Panc1 (cell line): Measurements from ENCODE around the gene LRRC4. TPM values are rescaled to one million over a fixed set of nuclear protein-coding genes. Genes with fewer than 3 reads are reported as not detected.

Experiments used
- ATAC-seq: fragments of 200-7000 bp; cut with Tn5 transposase; 2 replicates; pipeline ENCODE4 v1.9.1; 2020; ENCODE audit warnings: mild to moderate bottlenecking, moderate library complexity
- BruUV-seq: library from RNA; stranded (reverse); fragments of 400-500 nt; replicated peaks from 2 replicates; lab custom pipeline; 2021; lab: Mats Ljungman, UMichigan
- CTCF ChIA-PET: fragments of 300-600 bp; sonication (Branson Sonifier 250); formaldehyde crosslinking; loops from one replicate; lab custom pipeline; 2022; ENCODE audit warnings: antibody characterized with exemption; lab: Charles Lee
- POLR2A ChIA-PET: fragments of 300-600 bp; sonication (Branson Sonifier 250); formaldehyde crosslinking; loops from one replicate; lab custom pipeline; 2022; ENCODE audit warnings: antibody characterized with exemption; lab: Charles Lee
- DNase-seq: peaks from one replicate; pipeline ENCODE4 v3.0.0-alpha.2; 2010; ENCODE audit warnings: low read depth, low spot score
- H3K27ac ChIP-seq: 2 replicates; pipeline ENCODE4 v1.5.1; 2011; ENCODE audit warnings: mild to moderate bottlenecking, low read length, inconsistent platforms
- H3K27me3 ChIP-seq: fragments of 200-500 bp; sonication (Bioruptor generic); 2 replicates; pipeline ENCODE4 v1.6.0; 2014; ENCODE audit warnings: low read length, inconsistent platforms; ENCODE audit not compliant: control insufficient read depth, insufficient read depth
- H3K36me3 ChIP-seq: fragments of 200-500 bp; sonication (Bioruptor generic); 2 replicates; pipeline ENCODE4 v1.5.1; 2014; ENCODE audit warnings: inconsistent platforms, mild to moderate bottlenecking, low read length, moderate library complexity; ENCODE audit not compliant: control insufficient read depth, insufficient read depth
- H3K4me1 ChIP-seq: 2 replicates; pipeline ENCODE4 v1.5.1; 2011; ENCODE audit warnings: inconsistent platforms, mild to moderate bottlenecking, low read length, moderate library complexity; ENCODE audit not compliant: control insufficient read depth, insufficient read depth
- H3K4me3 ChIP-seq, 2 experiments: 2 replicates each; pipeline ENCODE4 v1.5.1; 2011 to 2012; ENCODE audit warnings: low read depth in 2 of 2, low read length in 2 of 2, mild to moderate bottlenecking in 2 of 2, inconsistent platforms in 1 of 2, moderate library complexity in 1 of 2
- H3K9me3 ChIP-seq: fragments of 200-500 bp; sonication (Bioruptor generic); 2 replicates; pipeline ENCODE4 v1.5.1; 2014; ENCODE audit warnings: low read depth, mild to moderate bottlenecking, inconsistent platforms, low read length, moderate library complexity; ENCODE audit not compliant: control insufficient read depth, insufficient read depth
- CTCF ChIP-seq: fragments of 450-650 bp; IDR thresholded peaks from 2 replicates; pipeline ENCODE4 v1.5.1; 2017; ENCODE audit warnings: mild to moderate bottlenecking
- POLR2AphosphoS5 ChIP-seq: IDR thresholded peaks from 2 replicates; pipeline ENCODE4 v1.6.1; 2012; ENCODE audit warnings: mild to moderate bottlenecking, low read depth, low read length, moderate library complexity
- REST ChIP-seq, 2 experiments: IDR thresholded peaks; 2 replicates each; pipeline ENCODE4 v1.6.1; 2011 to 2012; ENCODE audit warnings: low read depth in 2 of 2, control low read depth in 1 of 2, low read length in 1 of 2, mild to moderate bottlenecking in 1 of 2, moderate library complexity in 1 of 2; ENCODE audit not compliant: insufficient read depth in 1 of 2
- SIN3A ChIP-seq: IDR thresholded peaks from 2 replicates; pipeline ENCODE4 v1.6.1; 2012; ENCODE audit warnings: low read depth, mild to moderate bottlenecking, low read length, moderate library complexity, borderline replicate concordance; ENCODE audit not compliant: insufficient read depth
- TCF7L2 ChIP-seq: IDR thresholded peaks from 2 replicates; pipeline ENCODE4 v1.6.1; 2011; ENCODE audit warnings: mild to moderate bottlenecking, low read depth, low read length, inconsistent platforms
- in situ Hi-C: cut with HindIII; loops from 2 replicates; pipeline ENCODE4 v1.10.0; 2016; ENCODE audit warnings: low sequenced_read_pairs, low pct_unique_long_range_greater_than_20kb
- intact Hi-C: fragments of 100-400 bp; cut with micrococcal nuclease; formaldehyde crosslinking; loops from one replicate; pipeline ENCODE4 v1.10.0; 2022; ENCODE audit not compliant: unreplicated experiment
- total RNA-seq: library from RNA; stranded (reverse); gene quantifications from one replicate; pipeline ENCODE4 v1.2.1, GENCODE V29; 2021; ENCODE audit not compliant: unreplicated experiment

LRRC4 gene
- total RNA-seq, 1 experiment from 2014 or later, result not detected

GRCh38 chr7:128006550-128007302, 24.5 kb downstream of the LRRC4 start:
- in situ Hi-C loops (no loop called here), intact Hi-C loops (no loop called here)
- no peaks in the 10 kb centered on the region for H3K9me3 ChIP-seq
- CTCF ChIA-PET, result no interaction called here
- H3K27me3 ChIP-seq, result no peaks in the 10 kb centered on the region
- no peak overlapping the region for H3K4me3 ChIP-seq
- no peak overlapping the region for H3K27ac ChIP-seq
- no peak for DNase-seq
- H3K36me3 ChIP-seq, result no peaks in the 10 kb centered on the region; the same call in 1 of the 2 replicates
- BruUV-seq, result no TSS peak
- POLR2A ChIA-PET, result no interaction called here
- no peak for TF ChIP-seq POLR2AphosphoS5
- TF ChIP-seq SIN3A, result no peak
- TF ChIP-seq TCF7L2, result no peak
- TF ChIP-seq CTCF, result no peak
- no peak for TF ChIP-seq REST (IDR thresholded peaks at IDR 0.05; ENCODE audit: insufficient read depth in 1 of 2, low read depth in 2 of 2, low read length in 1 of 2)
- no peaks in the 10 kb centered on the region for H3K4me1 ChIP-seq
- ATAC-seq, result no peak

DNA sequence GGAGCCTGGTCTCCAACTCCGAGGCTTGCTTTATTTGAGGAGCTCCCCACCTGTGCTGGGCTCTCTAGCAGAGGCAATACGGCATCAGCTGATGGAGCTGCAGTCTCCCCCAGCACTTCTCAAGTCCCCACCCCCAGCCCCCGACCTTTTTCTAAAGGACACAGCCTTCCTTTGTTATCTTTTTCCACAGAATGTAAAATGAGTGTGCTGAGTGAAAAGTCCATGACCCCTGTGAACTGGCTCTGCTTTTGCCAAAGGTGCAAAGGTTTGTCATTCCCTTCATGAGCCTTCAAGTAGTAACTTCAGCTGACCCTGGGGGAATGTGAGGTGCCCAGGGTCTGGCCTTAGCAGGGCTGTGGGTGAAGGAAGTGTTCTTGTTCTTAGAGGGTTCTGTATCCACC, 25.5 kb downstream of the LRRC4 start:
- in situ Hi-C loops, result no loop called here
- Histone ChIP-seq H3K9me3 (no peaks in the 10 kb centered on the region), H3K27ac (no peak overlapping the region), H3K4me1 (no peaks in the 10 kb centered on the region), H3K4me3 (no peak overlapping the region), H3K27me3 (no peaks in the 10 kb centered on the region), H3K36me3 (no peaks in the 10 kb centered on the region; the same call in 1 of the 2 replicates)
- POLR2A ChIA-PET, result no interaction called here
- ATAC-seq (no peak), DNase-seq (no peak)
- CTCF ChIA-PET, result no interaction called here
- no peak for TF ChIP-seq POLR2AphosphoS5
- no peak for TF ChIP-seq TCF7L2
- no peak for TF ChIP-seq REST (IDR thresholded peaks at IDR 0.05; ENCODE audit: insufficient read depth in 1 of 2, low read depth in 2 of 2, low read length in 1 of 2)
- BruUV-seq, result no TSS peak
- intact Hi-C loops, result no loop called here
